Ectodermal cell (in vitro differentiated cells): ENCODE results near the gene TMEM220.
"Not testable (repeated sequence)": the region's sequence is repeated elsewhere in the genome, so short reads cannot be mapped to it uniquely, and the experiment has no call there.

Source experiments
- H3K27ac ChIP-seq: 2 replicates; pipeline ENCODE4 v1.7.0; 2013; ENCODE audit warnings: mild to moderate bottlenecking, low read depth, low read length; ENCODE audit not compliant: insufficient read depth, poor library complexity, severe bottlenecking
- H3K27me3 ChIP-seq: 2 replicates; pipeline ENCODE4 v1.7.0; 2013; ENCODE audit warnings: mild to moderate bottlenecking, low read length; ENCODE audit not compliant: insufficient read depth, control insufficient read depth, poor library complexity, severe bottlenecking
- H3K36me3 ChIP-seq: one replicate; pipeline ENCODE4 v1.7.0; 2013; ENCODE audit warnings: low read length; ENCODE audit not compliant: control insufficient read depth, insufficient read depth
- H3K4me1 ChIP-seq: one replicate; pipeline ENCODE4 v1.7.0; 2013; ENCODE audit warnings: low read length; ENCODE audit not compliant: control insufficient read depth, insufficient read depth
- H3K4me3 ChIP-seq: 2 replicates; pipeline ENCODE4 v1.7.0; 2013; ENCODE audit warnings: low read depth, low read length, control low read depth; ENCODE audit not compliant: insufficient read depth
- H3K9me3 ChIP-seq: 2 replicates; pipeline ENCODE4 v1.7.0; 2013; ENCODE audit warnings: mild to moderate bottlenecking, low read length, moderate library complexity; ENCODE audit not compliant: control insufficient read depth
- WGBS, 2 experiments: methylation state at CpG; one replicate each; pipeline ENCODE4 v1.1.7; 2013; ENCODE audit warnings: missing lambda C conversion rate in 2 of 2; 5-methylcytosine and 5-hydroxymethylcytosine counted together

Gene TMEM220

DNA sequence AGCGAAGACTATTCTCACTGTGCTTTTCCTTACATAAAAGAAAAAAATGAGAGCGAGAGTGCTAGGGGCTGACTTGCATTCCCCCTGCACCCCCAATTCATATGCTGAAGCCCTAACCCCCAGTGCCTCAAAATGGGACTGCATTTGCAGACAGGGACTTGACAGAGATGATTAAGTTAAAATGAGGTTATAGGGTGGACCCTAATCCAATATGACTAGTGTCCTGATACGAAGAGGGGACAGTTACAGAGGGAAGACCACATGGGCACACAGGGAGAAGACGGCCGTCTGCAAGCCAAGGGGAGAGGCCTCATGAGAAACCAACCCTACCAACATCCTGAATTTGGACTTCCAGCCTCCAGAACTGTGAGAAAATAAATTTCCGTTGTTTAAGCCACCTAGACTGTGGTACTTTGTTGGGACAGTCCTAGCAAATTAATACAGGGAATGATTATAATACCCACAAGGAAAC lies 1.6 kb upstream of the TMEM220 start:
- H3K9me3 ChIP-seq: no peaks in the 10 kb centered on the region
- H3K4me1 ChIP-seq: peaks cover 2% of the 10 kb centered on the region
- peaks cover 16% of the 10 kb centered on the region for H3K27me3 ChIP-seq
- H3K36me3 ChIP-seq: no peaks in the 10 kb centered on the region
- H3K27ac ChIP-seq: no peak overlapping the region
- H3K4me3 ChIP-seq: no peak overlapping the region
- 81 to 82% methylated on average over 5 to 6 of the region's 6 CpGs for WGBS, 2 experiments

DNA sequence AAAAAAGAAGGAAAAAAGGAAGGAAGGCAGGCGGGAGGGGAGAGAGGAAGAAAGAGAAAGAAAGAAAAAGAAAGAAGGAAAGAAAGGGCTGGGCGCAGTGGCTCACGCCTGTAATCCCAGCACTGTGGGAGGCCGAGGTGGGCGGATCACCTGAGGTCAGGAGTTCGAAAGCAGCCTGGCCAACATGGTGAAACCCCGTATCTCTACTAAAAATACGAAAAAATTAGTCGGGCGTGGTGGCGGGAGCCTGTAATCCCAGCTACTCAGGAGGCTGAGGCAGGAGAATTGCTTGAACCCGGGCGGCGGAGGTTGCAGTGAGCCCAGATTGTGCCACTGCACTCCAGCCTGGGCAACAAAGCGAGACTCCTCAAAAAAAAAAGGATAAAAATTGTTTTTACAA lies 424 bp upstream of the TMEM220 start:
- not testable (repeated sequence) for H3K4me1 ChIP-seq, H3K36me3 ChIP-seq, H3K27ac ChIP-seq, H3K9me3 ChIP-seq
- Histone ChIP-seq H3K27me3 (peaks cover 16% of the 10 kb centered on the region), H3K4me3 (peak overlapping the region; percentile 65)
- 13% methylated on average over 15 of the region's 15 CpGs for WGBS, 2 experiments

DNA sequence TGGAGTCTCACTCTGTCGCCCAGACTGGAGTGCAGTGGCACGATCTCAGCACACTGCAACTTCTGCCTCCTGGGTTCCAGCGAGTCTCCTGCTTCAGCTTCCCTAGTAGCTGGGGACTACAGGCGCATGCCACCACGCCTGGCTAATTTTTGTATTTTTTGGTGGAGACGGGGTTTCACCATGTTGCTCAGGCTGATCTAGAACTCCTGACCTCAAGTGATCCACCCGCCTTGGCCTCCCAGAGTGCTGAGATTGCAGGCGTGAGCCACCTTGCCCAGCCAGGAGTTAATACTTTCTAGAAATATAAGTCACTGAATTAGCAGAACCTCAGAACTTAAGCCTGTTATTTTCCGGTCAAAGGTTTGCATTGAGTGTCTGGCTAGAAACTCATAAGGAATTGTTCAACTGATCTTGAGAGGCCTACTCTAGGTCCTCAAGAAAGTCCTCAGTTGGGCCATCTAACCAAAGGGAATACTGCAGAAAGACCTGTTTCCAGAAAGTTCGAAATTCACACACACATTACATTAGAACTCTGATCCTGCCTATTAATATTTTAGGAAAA lies 1.4 kb downstream of the TMEM220 start:
- H3K9me3 ChIP-seq: no peaks in the 10 kb centered on the region
- H3K4me1 ChIP-seq: peaks cover 2% of the 10 kb centered on the region
- no peaks in the 10 kb centered on the region for H3K36me3 ChIP-seq
- 96 to 97% methylated on average over 10 of the region's 10 CpGs for WGBS, 2 experiments
- H3K27ac ChIP-seq: no peak overlapping the region
- H3K27me3 ChIP-seq: peaks cover 16% of the 10 kb centered on the region
- no peak overlapping the region for H3K4me3 ChIP-seq

DNA sequence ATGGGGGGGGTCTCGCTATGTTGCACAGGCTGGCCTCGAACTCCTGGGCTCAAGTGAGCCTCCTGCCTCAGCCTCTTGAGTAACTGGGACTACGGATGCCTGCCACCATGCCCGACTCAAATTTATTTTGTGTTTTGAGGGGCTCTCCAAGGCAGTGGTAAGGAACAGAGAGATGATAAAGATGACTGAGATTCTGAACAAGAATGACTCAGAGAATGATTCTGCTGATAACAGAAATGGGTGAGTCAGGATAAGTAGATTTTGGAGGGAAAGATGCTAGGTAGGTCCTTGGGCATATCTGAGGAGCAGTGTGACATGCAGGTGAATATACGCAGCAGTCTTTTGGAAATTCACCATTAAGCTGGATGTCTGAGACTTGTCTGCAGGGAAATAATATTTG lies 2.6 kb downstream of the TMEM220 start:
- WGBS, 2 experiments: 83 to 86% methylated on average over 5 of the region's 5 CpGs
- H3K4me1 ChIP-seq: peaks cover 2% of the 10 kb centered on the region
- no peaks in the 10 kb centered on the region for H3K36me3 ChIP-seq
- no peak overlapping the region for H3K4me3 ChIP-seq
- H3K27ac ChIP-seq: no peak overlapping the region
- H3K9me3 ChIP-seq: no peaks in the 10 kb centered on the region
- H3K27me3 ChIP-seq: peaks cover 16% of the 10 kb centered on the region

DNA sequence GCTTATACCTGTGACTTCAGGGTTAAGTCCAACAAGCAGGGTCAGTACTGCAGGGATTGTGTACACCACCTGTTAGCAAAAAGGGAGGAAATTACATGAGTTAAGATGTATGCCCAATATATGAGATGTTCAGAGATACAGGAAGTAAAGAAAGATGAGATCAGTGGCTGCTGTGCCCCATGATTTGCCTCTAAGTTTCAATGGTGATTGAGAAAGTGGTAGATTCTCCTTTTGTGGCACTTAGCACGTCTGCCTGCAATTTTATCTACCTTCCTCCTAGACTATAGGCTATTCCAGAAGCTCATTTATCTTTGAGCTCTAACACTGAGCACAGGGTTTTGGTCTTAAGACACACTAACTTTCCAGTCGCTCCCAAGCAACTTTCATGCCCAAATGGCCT lies 3.6 kb downstream of the TMEM220 start:
- Histone ChIP-seq H3K27me3 (peaks cover 16% of the 10 kb centered on the region), H3K9me3 (no peaks in the 10 kb centered on the region), H3K27ac (no peak overlapping the region), H3K4me3 (no peak overlapping the region), H3K4me1 (peaks cover 2% of the 10 kb centered on the region), H3K36me3 (no peaks in the 10 kb centered on the region)
- 60 to 61% methylated on average over 2 of the region's 2 CpGs for WGBS, 2 experiments

DNA sequence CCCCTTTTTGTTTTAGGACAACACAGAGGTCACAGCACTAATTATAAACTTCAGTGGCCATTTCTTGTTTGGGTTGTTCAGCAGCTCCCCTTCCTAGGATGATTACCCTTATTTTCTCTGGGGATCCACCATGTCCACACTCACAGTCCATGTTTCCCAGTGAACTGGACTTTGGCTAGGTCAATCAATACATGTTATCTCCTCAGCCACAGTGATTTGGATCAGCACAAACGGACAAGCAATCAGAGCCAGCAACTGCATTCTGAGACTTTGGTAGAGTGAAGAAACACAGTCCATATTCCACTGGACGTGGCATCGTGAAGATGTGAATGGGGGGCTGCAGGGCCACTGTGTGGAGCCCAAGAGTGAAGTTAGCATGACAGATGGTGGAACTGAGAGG lies 4.6 kb downstream of the TMEM220 start:
- Histone ChIP-seq H3K36me3 (no peaks in the 10 kb centered on the region), H3K27me3 (peaks cover 11% of the 10 kb centered on the region), H3K9me3 (no peaks in the 10 kb centered on the region), H3K27ac (no peak overlapping the region), H3K4me3 (no peak overlapping the region), H3K4me1 (no peaks in the 10 kb centered on the region)
- 89 to 96% methylated on average over 3 of the region's 3 CpGs for WGBS, 2 experiments

DNA sequence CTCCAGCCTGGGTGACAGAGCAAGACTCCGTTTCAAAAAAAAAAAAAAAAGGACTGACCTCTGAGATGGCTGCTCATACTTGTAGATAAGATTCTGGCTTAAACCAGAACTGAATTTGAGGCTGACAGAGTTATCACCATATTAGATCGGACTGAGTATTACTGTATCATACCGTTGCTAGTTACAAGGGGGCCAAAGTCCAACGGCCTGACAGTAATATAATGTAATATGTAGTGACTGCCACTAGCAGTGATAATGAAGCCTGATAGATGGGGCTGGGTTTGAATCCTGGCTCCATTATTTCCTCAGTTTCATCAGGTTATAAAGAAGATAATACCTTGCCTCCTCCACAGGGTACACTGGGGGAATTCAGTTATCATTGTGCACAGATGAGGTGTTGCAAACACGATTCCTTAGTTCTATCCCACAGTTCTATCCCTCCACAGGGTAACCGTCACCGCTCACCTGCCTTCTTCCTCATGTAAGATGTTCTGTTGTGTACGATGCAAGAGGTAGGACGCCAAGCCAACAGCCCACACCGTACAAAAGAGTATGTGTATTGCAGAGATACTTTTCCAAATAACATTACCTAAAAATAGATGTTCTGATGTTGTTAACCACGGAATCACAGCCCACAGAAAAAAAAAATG lies 5.2 kb downstream of the TMEM220 start:
- Histone ChIP-seq H3K4me3 (no peak overlapping the region), H3K4me1 (no peaks in the 10 kb centered on the region), H3K9me3 (no peaks in the 10 kb centered on the region), H3K27ac (no peak overlapping the region), H3K27me3 (peaks cover 8% of the 10 kb centered on the region), H3K36me3 (no peaks in the 10 kb centered on the region)
- WGBS, 2 experiments: 93 to 94% methylated on average over 7 to 11 of the region's 11 CpGs

DNA sequence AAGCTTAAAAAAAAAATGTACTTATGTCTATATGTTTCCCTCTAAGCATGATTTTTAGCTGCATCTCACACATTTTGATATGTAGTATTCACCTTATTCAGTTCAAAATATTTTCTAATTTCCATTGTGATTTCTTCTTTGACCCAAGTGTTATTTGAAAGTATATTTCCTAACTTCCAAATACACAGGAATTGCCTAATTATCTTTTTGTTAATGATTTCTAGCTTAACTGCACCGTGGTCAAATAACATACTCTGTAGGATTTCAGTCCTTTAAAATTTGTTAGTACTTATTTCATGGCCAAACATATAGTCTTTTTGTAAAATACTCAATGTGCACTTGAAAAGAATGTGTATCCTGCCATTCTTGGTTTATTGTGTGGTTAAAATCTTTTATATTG lies 11.3 kb downstream of the TMEM220 start:
- WGBS, 2 experiments: no CpG with 5 or more reads among the region's 1 CpG

DNA sequence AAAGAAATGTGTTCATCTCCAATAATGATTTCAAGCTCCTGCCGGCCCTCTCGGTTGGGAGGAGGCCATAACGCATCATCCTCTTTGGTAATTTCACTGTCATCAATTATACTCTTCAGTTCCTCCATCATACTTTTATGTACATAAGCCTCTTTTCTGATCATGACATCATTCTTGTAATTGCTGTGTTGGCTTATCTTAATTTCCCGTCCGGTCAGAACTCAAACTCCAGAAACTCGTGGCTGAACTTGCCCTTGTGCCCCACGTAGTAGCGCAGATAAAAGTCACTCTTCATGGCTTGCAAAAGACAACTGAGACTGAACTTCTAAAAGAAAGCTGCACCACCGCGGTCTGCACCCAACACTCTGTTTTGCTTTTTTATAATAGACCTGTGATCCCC lies 13.6 kb downstream of the TMEM220 start:
- Histone ChIP-seq H3K27ac (no peak overlapping the region), H3K4me1 (no peaks in the 10 kb centered on the region), H3K27me3 (no peaks in the 10 kb centered on the region), H3K36me3 (peaks cover 9% of the 10 kb centered on the region), H3K4me3 (no peak overlapping the region), H3K9me3 (no peaks in the 10 kb centered on the region)
- 93 to 96% methylated on average over 10 of the region's 10 CpGs for WGBS, 2 experiments

More for the DNA sequence above, 11.3 kb downstream of the TMEM220 start:
- no peaks in the 10 kb centered on the region for H3K9me3 ChIP-seq
- H3K27me3 ChIP-seq: no peaks in the 10 kb centered on the region
- no peaks in the 10 kb centered on the region for H3K4me1 ChIP-seq
- no peak overlapping the region for H3K4me3 ChIP-seq
- no peaks in the 10 kb centered on the region for H3K36me3 ChIP-seq
- no peak overlapping the region for H3K27ac ChIP-seq

DNA sequence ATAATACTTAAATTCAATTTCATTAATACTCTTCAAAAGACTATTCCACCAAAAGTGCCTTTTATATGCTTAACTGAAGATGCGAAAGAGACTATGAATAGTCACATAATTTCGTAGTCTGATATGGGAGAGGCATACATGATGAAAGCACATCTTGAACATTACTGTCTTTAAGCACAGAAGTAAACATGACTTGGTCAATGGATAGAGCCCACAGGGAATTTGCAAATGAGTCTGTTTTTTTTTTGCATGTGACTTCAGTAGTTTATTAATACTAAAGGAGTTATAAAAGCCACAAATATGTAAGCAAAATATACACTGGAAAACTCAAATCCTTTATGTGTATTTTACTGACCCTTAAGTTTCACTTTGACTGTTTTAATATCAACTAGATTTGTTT lies 16.5 kb downstream of the TMEM220 start:
- Histone ChIP-seq H3K27me3 (no peaks in the 10 kb centered on the region), H3K36me3 (peaks cover 10% of the 10 kb centered on the region), H3K4me1 (no peaks in the 10 kb centered on the region), H3K27ac (no peak overlapping the region), H3K9me3 (no peaks in the 10 kb centered on the region), H3K4me3 (no peak overlapping the region)
- WGBS, 2 experiments: 94 to 95% methylated on average over 2 of the region's 2 CpGs
